HG02943 (cell line): ENCODE data around the gene CALHM2.
A peak's percentile ranks its signal among the peaks of the same experiment; 100 is the strongest.

Experiments used
- ATAC-seq: cut with Tn5 transposase; IDR thresholded peaks from one replicate; pipeline ENCODE4 v1.9.1; 2021; ENCODE audit warnings: mild to moderate bottlenecking, low read depth, moderate library complexity; ENCODE audit not compliant: unreplicated experiment

Gene CALHM2

DNA sequence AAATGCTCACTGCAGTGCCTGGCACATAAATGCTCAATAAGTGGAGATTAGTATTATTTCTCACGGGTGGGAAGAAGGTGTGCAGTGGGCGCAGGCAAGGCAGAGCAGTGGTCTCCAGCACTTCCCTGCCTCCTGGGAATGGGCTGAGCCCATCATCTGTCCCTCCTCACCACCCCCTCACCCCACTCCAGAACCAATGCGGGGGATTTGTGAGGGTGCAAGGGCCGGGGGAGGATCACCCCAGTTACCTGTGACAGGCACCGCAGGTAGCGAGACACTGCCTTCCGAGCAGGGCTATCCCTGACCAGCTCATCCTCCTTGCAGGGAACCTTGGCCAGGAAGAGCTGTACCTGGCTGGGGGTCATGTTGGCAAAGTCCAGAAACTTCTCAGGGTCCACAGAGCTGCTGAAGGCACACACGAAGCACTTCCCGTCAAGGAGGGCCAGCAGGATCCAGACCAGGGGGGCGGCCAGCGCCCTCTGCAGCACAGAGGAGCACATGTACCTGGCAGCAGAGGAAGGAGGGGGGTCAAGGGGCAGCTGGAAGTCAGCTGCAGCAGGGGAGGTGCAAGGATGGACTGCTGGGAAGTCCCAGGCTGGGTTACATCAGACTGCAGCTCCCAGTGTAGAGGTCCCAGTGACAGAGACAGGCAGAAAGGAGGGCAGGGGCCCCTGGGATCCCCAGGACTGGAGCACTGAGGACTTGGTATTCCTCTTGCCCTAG is 24.0 kb upstream of the CALHM2 start:
- no peak for ATAC-seq

DNA sequence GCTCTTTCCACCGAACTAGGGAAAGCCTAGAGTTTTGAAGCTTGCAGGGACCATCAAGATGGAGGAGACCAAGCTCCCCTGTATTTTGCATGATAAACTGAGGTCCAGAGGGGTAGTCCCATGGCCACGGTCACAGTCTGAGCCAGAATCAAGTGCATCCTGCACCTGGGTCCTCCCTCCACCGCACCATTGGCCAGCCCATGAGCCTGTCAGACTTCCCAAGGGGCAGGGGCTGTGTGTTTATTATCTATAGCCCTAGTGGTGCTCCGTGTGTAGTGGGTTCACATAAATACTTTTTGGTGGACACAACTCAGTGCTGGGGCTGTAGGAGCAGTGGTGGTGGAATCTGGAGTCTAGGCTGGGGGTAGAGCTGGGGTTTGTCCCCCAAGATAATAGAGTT is 23.3 kb upstream of the CALHM2 start:
- ATAC-seq: no peak

GRCh38 chr10:103474077-103474476 is 21.9 kb upstream of the CALHM2 start:
- ATAC-seq: no peak

DNA sequence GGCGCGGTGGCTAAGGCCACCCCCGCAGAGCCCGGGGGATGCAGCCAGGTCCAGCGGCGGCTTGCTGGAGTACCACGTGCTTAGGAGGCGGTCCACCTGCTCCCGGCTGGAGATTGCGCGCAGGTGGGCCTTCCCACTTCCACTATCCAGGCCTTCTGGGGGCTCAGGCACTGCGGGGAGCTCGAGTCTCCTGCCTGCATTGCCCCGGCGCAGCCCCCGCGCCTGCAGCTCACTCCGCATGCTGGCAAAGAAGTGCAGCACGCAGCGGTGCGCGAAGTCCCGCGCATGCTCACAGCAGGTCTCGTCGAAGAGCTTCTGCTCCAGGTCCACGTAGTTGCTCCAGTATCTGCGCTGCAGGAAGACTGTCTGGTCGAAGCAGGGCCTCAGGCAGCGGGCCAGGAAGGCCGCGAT is 21.1 kb upstream of the CALHM2 start:
- no peak for ATAC-seq

DNA sequence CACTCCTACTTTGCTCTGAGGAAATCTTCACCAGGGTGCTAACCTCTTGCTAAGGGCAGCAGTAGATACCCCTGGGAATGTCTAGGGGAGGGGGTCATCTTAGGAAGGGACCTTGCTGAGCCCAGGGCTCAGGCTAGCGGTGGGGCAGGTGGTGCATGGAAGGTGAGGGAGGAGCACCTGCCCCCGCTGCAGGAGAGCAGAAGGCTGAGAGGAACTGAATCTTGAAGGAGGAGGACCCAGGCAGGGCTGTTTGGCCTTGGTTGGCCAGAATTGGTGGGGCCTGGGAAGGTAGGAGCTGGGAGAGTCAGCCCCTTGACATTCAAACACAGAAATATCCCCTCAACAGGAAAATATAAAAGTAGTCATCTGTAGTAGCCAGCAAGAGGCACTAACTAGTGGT is 19.8 kb upstream of the CALHM2 start:
- no peak for ATAC-seq

DNA sequence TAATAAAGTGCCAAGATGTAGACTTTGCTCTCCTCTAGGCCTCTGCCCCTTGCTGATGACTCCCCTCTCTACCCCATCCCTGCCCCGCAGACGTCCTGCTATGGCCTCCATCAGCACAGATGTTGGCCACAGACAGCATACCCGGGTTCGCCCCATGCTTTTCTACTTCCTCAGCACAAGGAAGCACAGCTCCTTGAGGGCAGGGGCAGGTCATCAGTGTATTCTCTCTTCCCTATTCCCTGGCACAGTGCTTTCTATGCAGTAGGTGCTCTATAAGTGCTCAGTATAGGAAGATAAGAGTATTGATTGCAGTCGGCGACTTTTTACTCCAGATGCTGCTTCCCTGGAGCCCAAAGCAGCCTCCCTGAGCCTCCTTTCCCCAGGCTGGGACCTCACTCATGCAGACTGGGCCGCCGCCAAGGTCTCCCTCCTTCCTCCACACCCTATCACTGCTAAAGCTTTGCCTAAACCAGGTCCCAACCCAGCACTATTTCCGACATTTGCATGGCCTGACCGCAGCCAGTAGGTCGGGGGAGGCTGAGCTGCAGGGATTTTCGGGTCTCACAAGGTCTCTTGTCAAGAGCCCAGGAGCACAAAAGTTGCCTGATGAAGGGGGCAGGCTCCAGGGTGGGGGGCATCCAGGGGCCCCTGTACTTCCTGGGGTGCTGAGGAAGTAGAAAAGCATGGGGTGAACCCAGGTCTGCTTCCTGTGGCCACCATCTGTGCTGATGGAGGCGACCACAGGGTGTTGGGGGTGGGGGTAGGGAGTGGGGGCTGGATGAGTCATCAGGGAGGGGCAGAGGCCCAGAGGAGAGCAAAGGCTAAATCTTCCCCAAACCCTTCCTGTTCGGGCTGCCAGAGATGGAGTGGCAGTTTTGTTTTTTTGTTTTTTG is 18.8 kb upstream of the CALHM2 start:
- peak; percentile 71 for ATAC-seq

GRCh38 chr10:103469201-103469600 is 17.0 kb upstream of the CALHM2 start:
- no peak for ATAC-seq

DNA sequence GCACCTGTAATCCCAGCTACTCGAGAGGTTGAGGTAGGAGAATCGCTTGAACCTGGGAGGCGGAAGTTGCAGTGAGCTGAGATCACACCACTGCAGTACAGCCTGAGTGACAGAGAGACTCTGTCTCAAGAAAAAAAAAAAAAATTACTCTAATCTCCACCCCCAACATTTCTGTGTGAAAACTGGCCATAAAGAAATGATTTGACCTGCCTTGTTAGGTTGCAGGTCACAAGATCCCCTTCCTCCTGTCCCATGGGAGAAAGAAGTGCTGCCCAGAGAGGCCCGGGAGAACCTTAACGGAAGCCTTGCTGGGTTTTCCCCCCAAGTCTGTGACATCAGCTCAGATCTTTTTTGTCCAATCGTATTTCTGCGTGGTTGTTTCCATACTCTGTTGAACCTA is 15.2 kb upstream of the CALHM2 start:
- ATAC-seq: no peak

DNA sequence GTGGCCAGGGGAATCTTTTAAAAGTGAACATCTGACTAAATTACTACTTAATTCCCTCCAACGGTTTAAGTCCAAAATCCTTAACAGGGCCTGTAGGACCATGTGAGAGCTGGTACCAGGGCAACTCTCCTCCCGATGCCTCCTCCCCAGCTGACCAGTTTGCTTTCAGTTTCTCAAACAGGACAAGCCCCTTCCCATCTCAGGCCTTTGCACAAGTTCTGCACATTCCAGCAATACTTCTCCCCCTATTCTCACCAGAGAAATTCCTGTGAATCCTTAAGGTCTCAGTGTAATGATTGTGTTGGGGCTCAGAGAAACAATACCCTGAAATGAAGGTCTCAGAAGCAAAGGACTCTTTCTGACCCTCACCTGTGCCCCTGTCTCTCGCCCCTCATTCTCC is 14.6 kb upstream of the CALHM2 start:
- no peak for ATAC-seq

DNA sequence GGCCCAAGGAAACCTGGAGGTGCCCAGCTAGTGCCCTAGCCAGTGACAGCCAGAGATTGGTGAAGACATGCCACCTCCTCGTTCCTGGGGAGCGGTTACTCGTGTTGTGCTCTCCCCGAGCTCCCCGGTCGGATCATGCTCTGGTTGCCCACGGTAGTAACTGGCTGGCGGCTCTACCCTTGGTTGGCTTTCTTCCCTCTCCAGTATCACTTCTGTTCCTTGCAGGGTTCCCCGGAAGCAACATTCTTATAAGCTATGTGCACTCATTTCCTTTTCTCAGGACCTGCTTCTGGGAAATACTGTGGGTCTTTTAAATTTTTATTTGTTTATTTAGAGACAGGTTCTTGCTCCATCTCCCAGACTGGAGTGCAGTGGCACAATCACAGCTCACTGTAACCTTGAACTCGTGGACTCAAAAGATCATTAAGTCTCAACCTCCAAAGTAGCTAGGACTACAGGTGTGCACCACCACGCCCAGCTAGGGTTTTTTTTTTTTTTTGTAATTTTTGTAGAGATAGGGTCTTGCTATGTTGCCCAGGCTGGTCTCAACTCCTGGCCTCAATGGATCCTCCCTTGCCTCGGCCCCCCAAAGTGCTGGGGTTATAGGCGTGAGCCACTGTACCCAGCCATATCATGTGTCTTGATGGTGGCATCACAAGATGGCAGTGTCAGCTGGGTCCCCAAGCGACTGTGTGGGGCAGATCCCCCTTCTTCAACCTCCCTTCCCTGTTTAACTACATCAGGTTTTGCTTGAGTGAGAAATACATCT is 13.4 kb upstream of the CALHM2 start:
- no peak for ATAC-seq

DNA sequence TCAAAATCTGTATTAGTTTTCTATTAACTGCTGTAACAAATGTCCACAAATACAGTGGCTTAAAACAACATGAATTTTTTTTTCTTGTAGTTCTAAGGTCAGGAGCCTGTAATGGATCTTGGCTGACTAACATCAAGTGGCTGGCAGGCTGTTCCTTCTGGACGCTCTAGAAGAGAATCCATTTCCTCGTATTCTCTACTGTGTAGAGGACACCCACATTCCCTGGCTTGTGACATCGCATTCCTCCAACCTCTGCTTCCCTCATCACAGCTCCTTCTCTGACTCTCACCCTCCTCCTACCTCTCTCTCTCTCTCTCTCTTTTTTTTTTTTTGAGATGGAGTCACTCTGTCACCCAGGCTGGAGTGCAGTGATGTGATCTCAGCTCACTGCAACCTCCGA is 11.3 kb upstream of the CALHM2 start:
- no peak for ATAC-seq

- ATAC-seq: no peak
These were observed 7.4 kb upstream of the CALHM2 start for GRCh38 chr10:103459615-103460014.

DNA sequence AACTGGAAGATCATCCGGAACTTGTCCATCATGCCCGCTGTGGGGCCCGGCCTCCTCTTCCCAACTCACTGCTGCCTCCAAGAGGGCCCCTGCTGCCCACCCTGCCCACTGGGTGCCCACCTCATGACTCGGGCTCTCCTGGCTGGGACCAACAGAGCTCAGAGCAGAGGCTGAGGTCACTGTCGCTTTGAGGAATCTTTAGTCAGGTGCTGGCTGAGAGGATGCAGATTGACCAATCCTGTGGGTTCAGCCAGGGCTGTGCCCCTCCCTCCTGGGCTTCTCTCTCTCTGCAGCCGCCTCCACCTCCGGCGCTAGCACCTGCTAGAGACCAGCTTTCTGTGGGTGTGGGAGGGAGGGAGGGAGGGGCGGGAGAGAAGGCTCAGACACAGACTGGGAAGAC is 6.5 kb upstream of the CALHM2 start, which contains the start of gene CALHM1:
CALHM1 (minus strand) TSS at position 181 of the 400 bp plus-strand sequence; CDS start at position 32, 149 bp downstream.
- ATAC-seq: no peak

GRCh38 chr10:103457896-103458583 is 5.9 kb upstream of the CALHM2 start:
- ATAC-seq: no peak

DNA sequence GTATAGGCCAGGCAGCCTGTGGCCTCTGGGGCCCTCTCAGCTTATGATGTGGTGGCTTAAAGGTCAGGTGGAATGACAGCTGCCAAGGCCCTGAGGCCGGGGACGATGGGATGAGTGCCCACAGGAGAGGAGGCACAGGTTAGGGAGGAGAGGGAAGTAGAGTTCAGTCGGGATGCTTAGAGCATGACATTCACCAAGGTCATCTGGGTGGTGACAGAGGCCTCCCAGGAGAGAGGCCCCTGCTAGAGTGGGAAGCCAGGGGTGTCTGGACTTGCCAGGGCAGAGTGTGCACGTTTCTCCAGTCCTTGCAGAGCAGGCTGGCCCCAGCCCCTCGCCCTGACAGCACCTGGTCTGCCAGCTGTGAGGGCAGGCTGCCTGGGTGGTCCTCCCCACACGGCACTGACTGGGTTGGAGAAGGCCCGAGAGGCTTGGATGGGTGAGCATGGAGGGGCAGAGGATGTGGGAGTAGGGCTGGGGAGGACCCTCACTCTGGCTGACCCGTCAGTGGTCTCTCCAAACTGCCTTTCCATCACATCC is 5.1 kb upstream of the CALHM2 start:
- ATAC-seq: no peak

GRCh38 chr10:103456074-103456660 is 4.0 kb upstream of the CALHM2 start:
- no peak for ATAC-seq

DNA sequence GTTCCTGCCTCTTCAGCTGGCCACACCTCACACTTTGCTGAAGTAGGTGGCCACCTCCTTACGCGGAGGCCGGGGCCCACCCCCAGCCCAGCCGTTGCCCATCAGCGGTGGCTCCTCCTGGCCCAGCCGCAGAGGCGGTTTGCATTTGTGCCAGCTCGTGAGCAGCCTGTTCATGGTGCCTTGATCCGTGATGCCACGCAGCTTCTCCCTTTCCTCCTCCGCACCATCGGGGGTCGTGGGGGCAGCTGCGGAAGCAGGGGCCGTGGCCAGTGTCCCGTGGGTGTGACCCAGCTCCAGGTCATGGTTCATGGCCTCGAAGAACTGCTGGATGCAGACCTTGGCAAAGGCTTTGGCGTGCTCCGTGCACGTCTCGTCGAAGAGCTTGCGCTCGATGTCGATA is 3.1 kb upstream of the CALHM2 start:
- no peak for ATAC-seq

DNA sequence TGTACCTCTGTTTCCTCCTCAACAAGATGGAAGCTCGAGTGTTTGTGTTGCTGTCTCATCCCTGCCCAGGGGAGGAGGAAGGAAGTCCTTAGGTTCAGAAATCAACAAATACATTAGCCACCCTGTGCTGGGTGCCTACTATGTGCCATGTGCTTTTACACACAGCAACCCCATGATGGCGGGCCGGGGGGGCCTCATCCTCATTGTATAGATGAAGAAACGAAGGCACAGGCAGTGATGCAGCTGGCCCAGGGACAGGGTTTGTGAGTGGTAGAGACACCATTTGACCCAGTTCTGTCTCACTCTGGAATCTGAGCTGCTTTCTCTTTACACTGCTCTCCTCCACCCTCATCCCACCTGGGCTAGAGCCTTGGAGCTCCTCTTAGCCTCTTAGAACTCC is 1.9 kb upstream of the CALHM2 start:
- no peak for ATAC-seq

DNA sequence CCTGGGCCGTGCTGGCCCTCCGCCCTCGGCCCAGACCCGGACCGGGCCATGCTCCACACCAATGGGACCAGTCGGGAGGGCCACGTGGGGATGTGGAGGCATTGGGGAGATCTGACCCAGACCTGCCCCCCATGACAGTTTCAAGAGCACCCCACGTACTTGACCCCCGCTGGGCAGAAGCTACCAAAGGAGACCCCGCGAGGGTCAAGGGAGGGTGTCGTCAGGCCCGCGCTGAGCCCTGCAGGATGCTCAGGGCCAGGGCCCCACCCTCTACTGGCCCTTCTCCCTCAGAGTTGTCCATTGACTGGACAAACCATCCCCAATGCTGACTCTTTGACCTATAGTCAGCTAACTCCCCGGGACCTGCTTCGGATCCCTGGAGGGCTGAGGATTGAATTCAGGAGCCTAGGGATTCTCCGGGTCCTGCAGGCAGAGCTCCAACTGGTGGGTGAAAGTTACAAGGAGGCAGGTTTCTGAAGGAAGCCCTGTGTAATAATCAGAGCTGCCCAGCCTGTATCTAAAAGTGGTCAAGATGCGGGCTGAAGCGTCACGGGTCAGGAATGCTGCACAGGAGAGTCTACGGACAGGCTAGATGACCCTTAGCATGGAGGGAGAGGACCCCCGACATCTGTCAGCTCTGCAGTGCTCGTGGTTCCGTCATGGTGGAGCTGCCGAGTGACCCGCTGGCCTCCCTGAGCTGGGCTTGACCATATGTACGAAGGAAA is 498 bp upstream of the CALHM2 start:
- ATAC-seq: no peak
